GM19193 (cell line): ENCODE data around the gene SIGLEC12.

Experiments
- POLR2A ChIP-seq: IDR thresholded peaks from 4 replicates; pipeline ENCODE4 v1.6.1; 2011; ENCODE audit not compliant: insufficient read depth, insufficient read length; ENCODE audit errors: extremely low read depth

Gene SIGLEC12

GRCh38 chr19:51535535-51535934 lies 33.9 kb upstream of the SIGLEC12 start:
- TF ChIP-seq POLR2A: no peak

- no peak for TF ChIP-seq POLR2A
These were observed 30.0 kb upstream of the SIGLEC12 start, which contains the start of gene SIGLEC6 for GRCh38 chr19:51531349-51532315. Gene SIGLEC6 (minus strand): TSS chr19:51531670. CDS start chr19:51531648, 22 bp downstream.

- TF ChIP-seq POLR2A: no peak
These were observed 29.0 kb upstream of the SIGLEC12 start for GRCh38 chr19:51530616-51531015.

- TF ChIP-seq POLR2A: no peak
These were observed 27.7 kb upstream of the SIGLEC12 start for GRCh38 chr19:51529301-51529700.

GRCh38 chr19:51525651-51526050 lies 24.1 kb upstream of the SIGLEC12 start:
- no peak for TF ChIP-seq POLR2A

- no peak for TF ChIP-seq POLR2A
These were observed 23.2 kb upstream of the SIGLEC12 start for GRCh38 chr19:51524666-51525264.

- TF ChIP-seq POLR2A: no peak
These were observed 20.2 kb upstream of the SIGLEC12 start for GRCh38 chr19:51521781-51522180.

GRCh38 chr19:51521357-51521756 lies 19.8 kb upstream of the SIGLEC12 start:
- no peak for TF ChIP-seq POLR2A

GRCh38 chr19:51520728-51521127 lies 19.1 kb upstream of the SIGLEC12 start:
- TF ChIP-seq POLR2A: no peak

GRCh38 chr19:51514866-51515481 lies 13.4 kb upstream of the SIGLEC12 start:
- no peak for TF ChIP-seq POLR2A

GRCh38 chr19:51513968-51514367 lies 12.4 kb upstream of the SIGLEC12 start:
- TF ChIP-seq POLR2A: no peak

GRCh38 chr19:51511353-51511752 lies 9.8 kb upstream of the SIGLEC12 start:
- no peak for TF ChIP-seq POLR2A

- TF ChIP-seq POLR2A: no peak
These were observed 8.4 kb upstream of the SIGLEC12 start for GRCh38 chr19:51509823-51510660.

GRCh38 chr19:51508059-51508733 lies 6.6 kb upstream of the SIGLEC12 start:
- no peak for TF ChIP-seq POLR2A
